HepG2 (cell line): Measurements from ENCODE around the gene PMPCB. TPM values are rescaled to one million over a fixed set of nuclear protein-coding genes. Genes with fewer than 3 reads are reported as not detected.

ENCODE experiments used
- ESRRA ChIP-seq: sonication (generic); formaldehyde crosslinking; IDR thresholded peaks from 2 replicates; pipeline ENCODE4 v1.5.1; 2020; ENCODE audit warnings: mild to moderate bottlenecking, low read depth, missing genetic modification reagents
- ISX ChIP-seq: sonication (generic); formaldehyde crosslinking; conservative IDR thresholded peaks from 2 replicates; pipeline ENCODE4 v1.5.0; 2020; ENCODE audit warnings: missing genetic modification reagents
- MAF1 ChIP-seq: sonication (generic); formaldehyde crosslinking; IDR thresholded peaks from 2 replicates; pipeline ENCODE4 v1.5.0; 2020; ENCODE audit warnings: missing genetic modification reagents, borderline replicate concordance
- MEF2D ChIP-seq: sonication (generic); formaldehyde crosslinking; IDR thresholded peaks from 2 replicates; pipeline ENCODE4 v1.5.1; 2020; ENCODE audit warnings: mild to moderate bottlenecking, missing genetic modification reagents
- MIXL1 ChIP-seq: IDR thresholded peaks from 2 replicates; pipeline ENCODE4 v1.6.1; 2016
- PRDM10 ChIP-seq: sonication (generic); formaldehyde crosslinking; IDR thresholded peaks from 2 replicates; pipeline ENCODE4 v1.4.0; 2020; ENCODE audit warnings: low read depth, missing genetic modification reagents
- SMAD9 ChIP-seq: sonication (generic); formaldehyde crosslinking; IDR thresholded peaks from 2 replicates; pipeline ENCODE4 v1.5.1; 2020; ENCODE audit warnings: mild to moderate bottlenecking, missing genetic modification reagents
- SNAI1 ChIP-seq: sonication (generic); formaldehyde crosslinking; IDR thresholded peaks from 2 replicates; pipeline ENCODE4 v1.5.0; 2020; ENCODE audit warnings: mild to moderate bottlenecking, missing genetic modification reagents, borderline replicate concordance
- TOPORS ChIP-seq: sonication (generic); formaldehyde crosslinking; IDR thresholded peaks from 2 replicates; pipeline ENCODE4 v1.8.0; 2023; ENCODE audit warnings: mild to moderate bottlenecking, missing genetic modification reagents
- ZNF207 ChIP-seq: fragments of 450-650 bp; IDR thresholded peaks from 2 replicates; pipeline ENCODE4 v1.6.1; 2016; ENCODE audit warnings: antibody characterized with exemption, borderline replicate concordance
- ZNF264 ChIP-seq: sonication (generic); formaldehyde crosslinking; IDR thresholded peaks from 2 replicates; pipeline ENCODE4 v1.4.0; 2020; ENCODE audit warnings: missing genetic modification reagents
- ZNF282 ChIP-seq: fragments of 450-650 bp; IDR thresholded peaks from 2 replicates; pipeline ENCODE4 v1.6.1; 2018; ENCODE audit not compliant: partially characterized antibody
- ZNF446 ChIP-seq: sonication (generic); formaldehyde crosslinking; IDR thresholded peaks from 2 replicates; pipeline ENCODE4 v1.5.0; 2020; ENCODE audit warnings: mild to moderate bottlenecking, missing genetic modification reagents
- polyA plus RNA-seq, 8 experiments: library from polyadenylated mRNA; depleted of rRNA in 3 of 8; stranded (reverse) in 7 of 8; unstranded in 1 of 8; fragments of >200 nt; fragmentation: Illumina TruSeq in 4 of 8; extraction: Trizol in 4 of 8; gene quantifications; 2 replicates each; pipeline versions ENCODE4 v1.2.1 to v1.2.3, GENCODE V29; 2011 to 2016; ENCODE audit warnings: low read depth in 4 of 8, missing spikeins in 1 of 8, mixed read lengths in 1 of 8; ENCODE audit not compliant: insufficient read depth in 1 of 8
- total RNA-seq, 5 experiments: library from RNA; depleted of rRNA; stranded (reverse); fragments of >200 nt; fragmentation: Illumina TruSeq; extraction: Trizol; gene quantifications; 2 replicates each; pipeline ENCODE4 v1.2.3, GENCODE V29; 2016; ENCODE audit warnings: low read depth in 1 of 5
- TF ChIP-seq, protein P1 (sequence below): sonication (generic); formaldehyde crosslinking; IDR thresholded peaks from 2 replicates; pipeline ENCODE4 v1.4.0; 2020; ENCODE audit warnings: missing genetic modification reagents
- TF ChIP-seq, protein P2 (sequence below): sonication (generic); formaldehyde crosslinking; IDR thresholded peaks from 2 replicates; pipeline ENCODE4 v1.5.1; 2020; ENCODE audit warnings: mild to moderate bottlenecking, missing genetic modification reagents, moderate library complexity
- TF ChIP-seq, protein P3 (sequence below): IDR thresholded peaks from 2 replicates; pipeline ENCODE4 v1.6.1; 2016
- TF ChIP-seq, protein P4 (sequence below): IDR thresholded peaks from 2 replicates; pipeline ENCODE4 v1.6.1; 2016; ENCODE audit warnings: low read depth

PMPCB gene
- total and polyA plus RNA-seq, 2 of the 13 experiments (the other 11 are each of a cell fraction or from before 2014, with no cell fraction given) = 80.8 to 124 TPM

DNA sequence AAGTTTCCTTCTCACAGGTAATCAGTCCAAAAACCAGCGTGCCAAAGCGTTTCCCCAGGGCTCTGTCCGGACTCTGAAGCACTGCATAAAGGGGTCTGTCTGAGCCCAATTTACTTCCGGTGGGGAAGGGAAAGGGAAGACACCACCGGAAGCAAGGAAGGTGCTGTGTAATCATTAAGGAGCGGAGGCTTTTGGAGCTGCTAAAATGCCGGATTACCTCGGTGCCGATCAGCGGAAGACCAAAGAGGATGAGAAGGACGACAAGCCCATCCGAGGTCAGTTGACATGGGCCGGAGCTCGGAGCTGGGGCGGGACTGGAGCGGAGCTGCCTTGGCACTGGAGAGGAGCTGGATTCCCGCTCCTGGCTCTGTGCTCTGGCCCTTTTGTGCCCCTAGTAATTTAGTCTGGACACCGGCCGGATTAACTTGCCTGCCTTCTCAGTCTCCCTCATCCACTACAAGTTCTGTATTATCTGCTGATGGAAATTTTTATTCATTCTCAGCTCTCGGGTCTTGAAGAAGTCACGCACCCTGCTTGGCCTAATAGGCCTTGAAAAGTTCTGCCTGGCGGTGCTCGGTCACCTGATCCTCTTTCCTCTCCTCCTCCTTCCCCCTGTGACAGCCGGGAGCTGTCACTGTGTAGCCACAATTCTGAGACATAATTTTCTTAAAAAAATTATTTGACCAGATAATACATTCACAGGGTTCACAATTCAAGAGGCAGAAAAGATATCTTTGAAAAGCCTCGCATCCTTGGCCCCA lies 50.5 kb downstream of the PMPCB start, which contains the start of gene PSMC2 (continued):
- TF ChIP-seq, protein P1, sequence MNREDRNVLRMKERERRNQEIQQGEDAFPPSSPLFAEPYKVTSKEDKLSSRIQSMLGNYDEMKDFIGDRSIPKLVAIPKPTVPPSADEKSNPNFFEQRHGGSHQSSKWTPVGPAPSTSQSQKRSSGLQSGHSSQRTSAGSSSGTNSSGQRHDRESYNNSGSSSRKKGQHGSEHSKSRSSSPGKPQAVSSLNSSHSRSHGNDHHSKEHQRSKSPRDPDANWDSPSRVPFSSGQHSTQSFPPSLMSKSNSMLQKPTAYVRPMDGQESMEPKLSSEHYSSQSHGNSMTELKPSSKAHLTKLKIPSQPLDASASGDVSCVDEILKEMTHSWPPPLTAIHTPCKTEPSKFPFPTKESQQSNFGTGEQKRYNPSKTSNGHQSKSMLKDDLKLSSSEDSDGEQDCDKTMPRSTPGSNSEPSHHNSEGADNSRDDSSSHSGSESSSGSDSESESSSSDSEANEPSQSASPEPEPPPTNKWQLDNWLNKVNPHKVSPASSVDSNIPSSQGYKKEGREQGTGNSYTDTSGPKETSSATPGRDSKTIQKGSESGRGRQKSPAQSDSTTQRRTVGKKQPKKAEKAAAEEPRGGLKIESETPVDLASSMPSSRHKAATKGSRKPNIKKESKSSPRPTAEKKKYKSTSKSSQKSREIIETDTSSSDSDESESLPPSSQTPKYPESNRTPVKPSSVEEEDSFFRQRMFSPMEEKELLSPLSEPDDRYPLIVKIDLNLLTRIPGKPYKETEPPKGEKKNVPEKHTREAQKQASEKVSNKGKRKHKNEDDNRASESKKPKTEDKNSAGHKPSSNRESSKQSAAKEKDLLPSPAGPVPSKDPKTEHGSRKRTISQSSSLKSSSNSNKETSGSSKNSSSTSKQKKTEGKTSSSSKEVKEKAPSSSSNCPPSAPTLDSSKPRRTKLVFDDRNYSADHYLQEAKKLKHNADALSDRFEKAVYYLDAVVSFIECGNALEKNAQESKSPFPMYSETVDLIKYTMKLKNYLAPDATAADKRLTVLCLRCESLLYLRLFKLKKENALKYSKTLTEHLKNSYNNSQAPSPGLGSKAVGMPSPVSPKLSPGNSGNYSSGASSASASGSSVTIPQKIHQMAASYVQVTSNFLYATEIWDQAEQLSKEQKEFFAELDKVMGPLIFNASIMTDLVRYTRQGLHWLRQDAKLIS (CRISPR knock-in tag) = 0 out of 2 replicates have a peak, but pooled peaks have one; percentile 35
- no peak for TF ChIP-seq ZNF446
- TF ChIP-seq TOPORS = no peak
- TF ChIP-seq, protein P2, sequence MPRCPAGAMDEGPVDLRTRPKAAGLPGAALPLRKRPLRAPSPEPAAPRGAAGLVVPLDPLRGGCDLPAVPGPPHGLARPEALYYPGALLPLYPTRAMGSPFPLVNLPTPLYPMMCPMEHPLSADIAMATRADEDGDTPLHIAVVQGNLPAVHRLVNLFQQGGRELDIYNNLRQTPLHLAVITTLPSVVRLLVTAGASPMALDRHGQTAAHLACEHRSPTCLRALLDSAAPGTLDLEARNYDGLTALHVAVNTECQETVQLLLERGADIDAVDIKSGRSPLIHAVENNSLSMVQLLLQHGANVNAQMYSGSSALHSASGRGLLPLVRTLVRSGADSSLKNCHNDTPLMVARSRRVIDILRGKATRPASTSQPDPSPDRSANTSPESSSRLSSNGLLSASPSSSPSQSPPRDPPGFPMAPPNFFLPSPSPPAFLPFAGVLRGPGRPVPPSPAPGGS = 0 out of 2 replicates have a peak, but pooled peaks have one; percentile 55
- no peak for TF ChIP-seq MEF2D (CRISPR knock-in tag)
- no peak for TF ChIP-seq SMAD9
- peak; percentile 70; the same call in 1 of the 2 replicates for TF ChIP-seq MIXL1 (CRISPR knock-in tag)
- TF ChIP-seq MAF1 (CRISPR knock-in tag) = no peak
- TF ChIP-seq ESRRA (CRISPR knock-in tag) = no peak
- TF ChIP-seq SNAI1 = no peak
- no peak for TF ChIP-seq ZNF264 (CRISPR knock-in tag)
- TF ChIP-seq ISX (CRISPR knock-in tag) = no peak
- TF ChIP-seq, protein P3, sequence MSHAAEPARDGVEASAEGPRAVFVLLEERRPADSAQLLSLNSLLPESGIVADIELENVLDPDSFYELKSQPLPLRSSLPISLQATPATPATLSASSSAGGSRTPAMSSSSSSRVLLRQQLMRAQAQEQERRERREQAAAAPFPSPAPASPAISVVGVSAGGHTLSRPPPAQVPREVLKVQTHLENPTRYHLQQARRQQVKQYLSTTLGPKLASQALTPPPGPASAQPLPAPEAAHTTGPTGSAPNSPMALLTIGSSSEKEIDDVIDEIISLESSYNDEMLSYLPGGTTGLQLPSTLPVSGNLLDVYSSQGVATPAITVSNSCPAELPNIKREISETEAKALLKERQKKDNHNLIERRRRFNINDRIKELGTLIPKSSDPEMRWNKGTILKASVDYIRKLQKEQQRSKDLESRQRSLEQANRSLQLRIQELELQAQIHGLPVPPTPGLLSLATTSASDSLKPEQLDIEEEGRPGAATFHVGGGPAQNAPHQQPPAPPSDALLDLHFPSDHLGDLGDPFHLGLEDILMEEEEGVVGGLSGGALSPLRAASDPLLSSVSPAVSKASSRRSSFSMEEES (CRISPR knock-in tag) = no peak; the same call in 1 of the 2 replicates
- TF ChIP-seq PRDM10 = peak; percentile 66
- TF ChIP-seq ZNF207 = no peak
- TF ChIP-seq ZNF282 = no peak
- TF ChIP-seq, protein P4, sequence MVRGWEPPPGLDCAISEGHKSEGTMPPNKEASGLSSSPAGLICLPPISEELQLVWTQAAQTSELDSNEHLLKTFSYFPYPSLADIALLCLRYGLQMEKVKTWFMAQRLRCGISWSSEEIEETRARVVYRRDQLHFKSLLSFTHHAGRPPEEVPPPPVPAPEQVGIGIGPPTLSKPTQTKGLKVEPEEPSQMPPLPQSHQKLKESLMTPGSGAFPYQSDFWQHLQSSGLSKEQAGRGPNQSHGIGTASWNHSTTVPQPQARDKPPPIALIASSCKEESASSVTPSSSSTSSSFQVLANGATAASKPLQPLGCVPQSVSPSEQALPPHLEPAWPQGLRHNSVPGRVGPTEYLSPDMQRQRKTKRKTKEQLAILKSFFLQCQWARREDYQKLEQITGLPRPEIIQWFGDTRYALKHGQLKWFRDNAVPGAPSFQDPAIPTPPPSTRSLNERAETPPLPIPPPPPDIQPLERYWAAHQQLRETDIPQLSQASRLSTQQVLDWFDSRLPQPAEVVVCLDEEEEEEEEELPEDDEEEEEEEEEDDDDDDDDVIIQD (CRISPR knock-in tag) = no peak
